Renal cortical epithelial cell (primary cell): ENCODE data around the gene TMEM222. TPM values are rescaled to one million over a fixed set of nuclear protein-coding genes. Genes with fewer than 3 reads are reported as not detected.

Experiments
- DNase-seq: peaks from one replicate; pipeline ENCODE4 v3.0.0-alpha.2; 2011; ENCODE audit warnings: low read depth
- total RNA-seq: library from RNA; depleted of rRNA; stranded (reverse); fragments of >200 nt; gene quantifications from 2 replicates; pipeline ENCODE4 v1.2.3, GENCODE V29; 2014

TMEM222 gene
- total RNA-seq, 1 donor from 2014 or later, result 30.8 TPM

- DNase-seq, result no peak
These were observed 20.4 kb downstream of the TMEM222 start for GRCh38 chr1:27342391-27342777.

- no peak for DNase-seq
These were observed 21.0 kb downstream of the TMEM222 start for GRCh38 chr1:27342778-27343638.

GRCh38 chr1:27343639-27344025, 21.7 kb downstream of the TMEM222 start:
- DNase-seq, result no peak

GRCh38 chr1:27345272-27345671, 23.3 kb downstream of the TMEM222 start:
- no peak for DNase-seq

- DNase-seq, result no peak
These were observed 24.4 kb downstream of the TMEM222 start for GRCh38 chr1:27346357-27346756.

- DNase-seq, result no peak
These were observed 25.1 kb downstream of the TMEM222 start for GRCh38 chr1:27346991-27347624.

- DNase-seq, result no peak
These were observed 27.2 kb downstream of the TMEM222 start for GRCh38 chr1:27348861-27349783.

GRCh38 chr1:27349784-27350662, 28.1 kb downstream of the TMEM222 start:
- DNase-seq, result no peak

GRCh38 chr1:27350663-27351540, 28.9 kb downstream of the TMEM222 start:
- no peak for DNase-seq

GRCh38 chr1:27351541-27352107, 29.7 kb downstream of the TMEM222 start:
- DNase-seq, result peak; percentile 32

- DNase-seq, result no peak
These were observed 31.2 kb downstream of the TMEM222 start for GRCh38 chr1:27353166-27353565.

GRCh38 chr1:27353629-27354028, 31.7 kb downstream of the TMEM222 start:
- DNase-seq, result no peak

- DNase-seq, result no peak
These were observed 33.7 kb downstream of the TMEM222 start for GRCh38 chr1:27355683-27356082.

- DNase-seq, result no peak
These were observed 34.3 kb downstream of the TMEM222 start for GRCh38 chr1:27356277-27356618.

GRCh38 chr1:27356619-27357280, 34.8 kb downstream of the TMEM222 start:
- DNase-seq, result no peak

- DNase-seq, result no peak
These were observed 35.5 kb downstream of the TMEM222 start for GRCh38 chr1:27357281-27358037.

GRCh38 chr1:27358038-27358927, 36.3 kb downstream of the TMEM222 start:
- no peak for DNase-seq

GRCh38 chr1:27358928-27359313, 37.0 kb downstream of the TMEM222 start:
- no peak for DNase-seq
